ENCODE results near the gene SLC25A48.

Gene SLC25A48

GRCh38 chr5:135869276-135869675 is 34.8 kb downstream of the SLC25A48 start:
- in situ Hi-C loops (cut with HindIII; ENCODE audit: low sequenced_read_pairs) = no loop called here
- no peak for TF ChIP-seq CTCF (IDR thresholded peaks at IDR 0.05; ENCODE audit: low read depth, low read length)
- no peak overlapping the region for H3K4me3 ChIP-seq (ENCODE audit: low read depth, low read length)
- no peak for DNase-seq (ENCODE audit: low read depth, low spot score)

GRCh38 chr5:135869935-135870334 is 35.5 kb downstream of the SLC25A48 start:
- TF ChIP-seq CTCF (IDR thresholded peaks at IDR 0.05; ENCODE audit: low read depth, low read length) = no peak
- no peak for DNase-seq (ENCODE audit: low read depth, low spot score)
- in situ Hi-C loops (cut with HindIII; ENCODE audit: low sequenced_read_pairs) = no loop called here
- H3K4me3 ChIP-seq (ENCODE audit: low read depth, low read length) = no peak overlapping the region

- no peak overlapping the region for H3K4me3 ChIP-seq (ENCODE audit: low read depth, low read length)
- no peak for TF ChIP-seq CTCF (IDR thresholded peaks at IDR 0.05; ENCODE audit: low read depth, low read length)
- in situ Hi-C loops (cut with HindIII; ENCODE audit: low sequenced_read_pairs) = no loop called here
- no peak for DNase-seq (ENCODE audit: low read depth, low spot score)
Measured at GRCh38 chr5:135871268-135871915, 36.9 kb downstream of the SLC25A48 start.

GRCh38 chr5:135873831-135874230 is 39.4 kb downstream of the SLC25A48 start:
- in situ Hi-C loops (cut with HindIII; ENCODE audit: low sequenced_read_pairs) = no loop called here
- H3K4me3 ChIP-seq (ENCODE audit: low read depth, low read length) = no peak overlapping the region
- no peak for DNase-seq (ENCODE audit: low read depth, low spot score)
- TF ChIP-seq CTCF (IDR thresholded peaks at IDR 0.05; ENCODE audit: low read depth, low read length) = no peak

GRCh38 chr5:135874461-135874860 is 40.0 kb downstream of the SLC25A48 start:
- TF ChIP-seq CTCF (IDR thresholded peaks at IDR 0.05; ENCODE audit: low read depth, low read length) = no peak
- no peak overlapping the region for H3K4me3 ChIP-seq (ENCODE audit: low read depth, low read length)
- in situ Hi-C loops (cut with HindIII; ENCODE audit: low sequenced_read_pairs) = no loop called here
- DNase-seq (ENCODE audit: low read depth, low spot score) = no peak

GRCh38 chr5:135875567-135875966 is 41.1 kb downstream of the SLC25A48 start:
- TF ChIP-seq CTCF (IDR thresholded peaks at IDR 0.05; ENCODE audit: low read depth, low read length) = no peak
- in situ Hi-C loops (cut with HindIII; ENCODE audit: low sequenced_read_pairs) = no loop called here
- no peak for DNase-seq (ENCODE audit: low read depth, low spot score)
- H3K4me3 ChIP-seq (ENCODE audit: low read depth, low read length) = no peak overlapping the region
